Caco-2 (cell line): Measurements from ENCODE around the gene ARHGAP21. TPM values are rescaled to one million over a fixed set of nuclear protein-coding genes. Genes with fewer than 3 reads are reported as not detected.

Source experiments
- BruUV-seq: library from RNA; stranded (reverse); fragments of 400-500 nt; replicated peaks from 2 replicates; lab custom pipeline; 2021; lab: Mats Ljungman, UMichigan
- CTCF ChIA-PET: fragments of 300-600 bp; sonication (Branson Sonifier 250); formaldehyde crosslinking; loops from one replicate; lab custom pipeline; 2022; ENCODE audit warnings: antibody characterized with exemption; lab: Charles Lee
- POLR2A ChIA-PET: fragments of 300-600 bp; sonication (Branson Sonifier 250); formaldehyde crosslinking; loops from one replicate; lab custom pipeline; 2022; ENCODE audit warnings: antibody characterized with exemption; lab: Charles Lee
- DNase-seq, 2 experiments: peaks; one replicate each; pipeline versions ENCODE4 v3.0.0 to v3.0.0-alpha.2; 2020 to 2022
- H3K27me3 ChIP-seq: replicated peaks from 2 replicates; pipeline ENCODE4 v1.6.0; 2011; ENCODE audit warnings: low read length; ENCODE audit not compliant: control insufficient read depth, insufficient read depth
- H3K36me3 ChIP-seq: 2 replicates; pipeline ENCODE4 v1.5.1; 2011; ENCODE audit warnings: low read length; ENCODE audit not compliant: control insufficient read depth, insufficient read depth
- H3K4me1 ChIP-seq: fragments of 250-450 bp; sonication (Bioruptor Pico); 2 replicates; pipeline ENCODE4 v1.5.1; 2020; ENCODE audit warnings: mild to moderate bottlenecking
- H3K4me3 ChIP-seq: 2 replicates; pipeline ENCODE4 v1.5.1; 2011; ENCODE audit warnings: low read depth, mild to moderate bottlenecking, control low read depth, low read length
- H3K9me3 ChIP-seq: fragments of 250-450 bp; sonication (Bioruptor Pico); 2 replicates; pipeline ENCODE4 v1.5.1; 2020; ENCODE audit warnings: mild to moderate bottlenecking, moderate library complexity
- H3K27ac Mint-ChIP-seq: one replicate; pipeline ENCODE4 v1.8.0; 2022; ENCODE audit warnings: mixed read lengths; ENCODE audit not compliant: unreplicated experiment
- H3K27me3 Mint-ChIP-seq: one replicate; pipeline ENCODE4 v1.8.0; 2022; ENCODE audit warnings: mixed read lengths; ENCODE audit not compliant: insufficient read depth, unreplicated experiment
- H3K36me3 Mint-ChIP-seq: one replicate; pipeline ENCODE4 v1.8.0; 2022; ENCODE audit warnings: mild to moderate bottlenecking, mixed read lengths; ENCODE audit not compliant: insufficient read depth, unreplicated experiment
- H3K4me1 Mint-ChIP-seq: one replicate; pipeline ENCODE4 v1.8.0; 2022; ENCODE audit warnings: low read depth, mixed read lengths; ENCODE audit not compliant: unreplicated experiment
- H3K4me3 Mint-ChIP-seq: one replicate; pipeline ENCODE4 v1.8.0; 2022; ENCODE audit warnings: mild to moderate bottlenecking, moderate library complexity, mixed read lengths; ENCODE audit not compliant: unreplicated experiment
- H3K9me3 Mint-ChIP-seq: one replicate; pipeline ENCODE4 v1.8.0; 2022; ENCODE audit warnings: mixed read lengths; ENCODE audit not compliant: unreplicated experiment
- intact Hi-C: fragments of 100-400 bp; cut with micrococcal nuclease; formaldehyde crosslinking; loops from one replicate; pipeline ENCODE4 v1.10.0; 2022; ENCODE audit not compliant: unreplicated experiment
- total RNA-seq: library from RNA; stranded (reverse); gene quantifications from 2 replicates; pipeline ENCODE4 v1.2.3, GENCODE V29; 2022
- TF ChIP-seq, protein P1 (sequence below), 2 experiments: fragments of 200-600 bp in 1 of 2; IDR thresholded peaks; 1 replicate in 1 of 2; 2 replicates in 1 of 2; pipeline versions ENCODE4 v1.5.1 to v1.8.0; 2011 to 2022; ENCODE audit warnings: antibody characterized with exemption in 1 of 2, control low read depth in 1 of 2, inconsistent platforms in 1 of 2, low read depth in 1 of 2, low read length in 1 of 2, mild to moderate bottlenecking in 1 of 2, moderate library complexity in 1 of 2; ENCODE audit not compliant: insufficient read depth in 1 of 2, severe bottlenecking in 1 of 2, unreplicated experiment in 1 of 2

Gene ARHGAP21
- total RNA-seq, 1 experiment from 2014 or later, result 99.1 TPM

DNA sequence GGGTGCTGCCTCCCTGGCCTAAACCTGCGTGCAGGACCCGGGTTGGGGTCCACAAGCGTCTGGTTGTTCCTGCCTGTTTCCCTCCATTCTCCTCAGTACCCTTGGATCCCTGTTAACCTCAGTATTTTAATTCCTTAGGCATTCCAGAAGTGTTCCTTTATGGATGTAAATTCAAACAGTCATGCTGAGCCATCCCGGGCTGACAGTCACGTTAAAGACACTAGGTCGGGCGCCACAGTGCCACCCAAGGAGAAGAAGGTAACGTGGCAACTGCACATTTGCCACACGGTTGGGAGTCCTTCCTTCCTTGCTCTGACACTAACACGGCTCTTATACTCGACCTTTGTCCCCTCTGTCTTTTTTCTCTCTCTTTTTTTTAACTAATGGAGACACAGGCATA lies 187.1 kb downstream of the ARHGAP21 start:
- H3K4me1 Mint-ChIP-seq, result peaks cover 12% of the 10 kb centered on the region
- H3K4me3 ChIP-seq, result no peak overlapping the region
- H3K27ac Mint-ChIP-seq, result no peak overlapping the region
- TF ChIP-seq, protein P1, sequence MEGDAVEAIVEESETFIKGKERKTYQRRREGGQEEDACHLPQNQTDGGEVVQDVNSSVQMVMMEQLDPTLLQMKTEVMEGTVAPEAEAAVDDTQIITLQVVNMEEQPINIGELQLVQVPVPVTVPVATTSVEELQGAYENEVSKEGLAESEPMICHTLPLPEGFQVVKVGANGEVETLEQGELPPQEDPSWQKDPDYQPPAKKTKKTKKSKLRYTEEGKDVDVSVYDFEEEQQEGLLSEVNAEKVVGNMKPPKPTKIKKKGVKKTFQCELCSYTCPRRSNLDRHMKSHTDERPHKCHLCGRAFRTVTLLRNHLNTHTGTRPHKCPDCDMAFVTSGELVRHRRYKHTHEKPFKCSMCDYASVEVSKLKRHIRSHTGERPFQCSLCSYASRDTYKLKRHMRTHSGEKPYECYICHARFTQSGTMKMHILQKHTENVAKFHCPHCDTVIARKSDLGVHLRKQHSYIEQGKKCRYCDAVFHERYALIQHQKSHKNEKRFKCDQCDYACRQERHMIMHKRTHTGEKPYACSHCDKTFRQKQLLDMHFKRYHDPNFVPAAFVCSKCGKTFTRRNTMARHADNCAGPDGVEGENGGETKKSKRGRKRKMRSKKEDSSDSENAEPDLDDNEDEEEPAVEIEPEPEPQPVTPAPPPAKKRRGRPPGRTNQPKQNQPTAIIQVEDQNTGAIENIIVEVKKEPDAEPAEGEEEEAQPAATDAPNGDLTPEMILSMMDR (IDR thresholded peaks at IDR 0.05; ENCODE audit: insufficient read depth in 1 of 2, low read depth in 1 of 2, low read length in 1 of 2, severe bottlenecking in 1 of 2, unreplicated experiment in 1 of 2), result no peak
- peaks cover 100% of the 10 kb centered on the region for H3K36me3 Mint-ChIP-seq
- H3K36me3 ChIP-seq, result peaks cover 13% of the 10 kb centered on the region
- ChIA-PET CTCF (no interaction called here), POLR2A (no interaction called here)
- no peak for DNase-seq
- H3K27me3 ChIP-seq, result no peaks in the 10 kb centered on the region
- H3K4me3 Mint-ChIP-seq, result no peak overlapping the region
- no peaks in the 10 kb centered on the region for H3K9me3 ChIP-seq
- H3K4me1 ChIP-seq, result peaks cover 19% of the 10 kb centered on the region
- intact Hi-C loops, result no loop called here
- BruUV-seq, result no TSS peak
- H3K9me3 Mint-ChIP-seq, result peaks cover 9% of the 10 kb centered on the region
- H3K27me3 Mint-ChIP-seq, result no peaks in the 10 kb centered on the region

DNA sequence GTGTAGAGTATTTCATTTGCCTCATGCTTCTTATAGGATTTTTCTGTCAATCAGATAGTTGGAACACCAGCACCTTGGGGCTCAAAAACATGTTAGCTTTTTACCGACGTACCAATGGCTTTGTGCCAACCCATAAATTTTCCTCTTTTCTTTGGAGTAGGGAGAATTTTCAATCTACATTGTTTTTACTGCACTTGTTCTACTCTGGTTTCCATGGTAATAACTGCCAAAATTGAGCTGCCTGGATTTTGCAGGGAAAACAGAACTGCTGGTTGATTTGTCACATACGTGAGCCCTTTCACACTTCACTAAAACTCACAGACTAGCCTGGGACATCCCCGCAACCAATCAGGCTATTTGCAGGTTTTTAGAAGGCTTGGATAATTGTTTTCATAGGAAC lies 189.7 kb downstream of the ARHGAP21 start:
- DNase-seq, result no peak
- POLR2A ChIA-PET, result no interaction called here
- Histone ChIP-seq H3K36me3 (peaks cover 11% of the 10 kb centered on the region), H3K4me3 (no peak overlapping the region), H3K9me3 (no peaks in the 10 kb centered on the region), H3K4me1 (peaks cover 6% of the 10 kb centered on the region; the same call in 1 of the 2 replicates), H3K27me3 (no peaks in the 10 kb centered on the region)
- CTCF ChIA-PET, result no interaction called here
- peaks cover 100% of the 10 kb centered on the region for H3K36me3 Mint-ChIP-seq
- no peaks in the 10 kb centered on the region for H3K27me3 Mint-ChIP-seq
- H3K4me3 Mint-ChIP-seq, result no peak overlapping the region
- H3K4me1 Mint-ChIP-seq, result peaks cover 6% of the 10 kb centered on the region
- BruUV-seq, result no TSS peak
- H3K27ac Mint-ChIP-seq, result no peak overlapping the region
- TF ChIP-seq, protein P1 (IDR thresholded peaks at IDR 0.05; ENCODE audit: insufficient read depth in 1 of 2, low read depth in 1 of 2, low read length in 1 of 2, severe bottlenecking in 1 of 2, unreplicated experiment in 1 of 2), result no peak
- peaks cover 9% of the 10 kb centered on the region for H3K9me3 Mint-ChIP-seq
- intact Hi-C loops, result no loop called here

Other genes starting within 250 kb of the ARHGAP21 start
- gene PRTFDC1, start 228.7 kb upstream of the ARHGAP21 start, total RNA-seq, result 66.5 and 83.2 TPM in 2 replicates